ENCODE measurements around the gene POLR2I. TPM values are rescaled to one million over a fixed set of nuclear protein-coding genes. Genes with fewer than 3 reads are reported as not detected.

POLR2I gene
- total RNA-seq, 1 donor = 12.8 TPM

DNA sequence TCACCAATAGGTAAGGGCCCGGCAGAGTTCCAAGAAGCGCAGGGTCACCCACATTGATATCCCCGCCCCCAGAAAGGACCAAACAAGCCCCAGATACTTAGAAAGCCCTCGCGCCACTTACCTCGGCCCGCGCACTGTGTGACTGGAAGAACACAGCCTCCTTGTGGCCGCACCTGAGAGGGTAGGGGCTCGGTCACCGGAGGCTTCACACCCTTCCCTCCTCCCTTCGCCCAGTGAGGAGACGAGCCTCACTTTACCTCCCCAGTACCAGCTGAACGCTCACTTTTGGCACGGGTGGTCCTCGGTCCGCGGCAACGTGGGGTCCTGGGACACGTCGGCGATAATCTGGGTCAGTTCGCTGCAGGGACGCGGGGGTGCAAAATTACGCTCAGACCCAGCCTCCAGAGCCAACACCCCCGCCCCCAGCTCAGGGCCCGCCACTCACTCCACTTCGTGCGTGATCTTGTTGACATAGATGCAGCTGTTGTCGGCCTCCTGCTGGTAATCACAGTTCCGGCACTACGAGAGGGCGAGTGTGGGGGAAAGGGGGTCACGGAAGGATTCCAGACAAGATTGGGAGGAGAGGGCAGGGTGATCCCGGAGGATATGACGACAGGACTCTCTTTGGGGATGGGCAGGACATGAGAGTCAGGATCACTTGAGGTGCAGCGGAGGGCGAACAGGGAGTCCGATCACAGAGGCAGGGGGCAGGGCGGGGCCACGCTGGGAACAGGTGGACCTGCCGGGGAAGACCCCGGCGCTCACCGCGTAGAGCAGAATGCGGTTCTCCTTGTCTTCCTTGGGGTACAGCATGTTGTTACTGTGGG is 568 bp downstream of the POLR2I start:
- Histone ChIP-seq H3K4me1 (ENCODE audit: insufficient read depth, low read length) (peaks cover 27% of the 10 kb centered on the region), H3K4me3 (ENCODE audit: low read length) (peak overlapping the region; percentile 71), H3K9me3 (ENCODE audit: low read depth, low read length) (no peaks in the 10 kb centered on the region), H3K27me3 (ENCODE audit: insufficient read depth, low read length) (no peaks in the 10 kb centered on the region)

- peak overlapping the region; percentile 71 for H3K4me3 ChIP-seq (ENCODE audit: low read length)
- no peaks in the 10 kb centered on the region for H3K27me3 ChIP-seq (ENCODE audit: insufficient read depth, low read length)
- H3K9me3 ChIP-seq (ENCODE audit: low read depth, low read length) = no peaks in the 10 kb centered on the region
- H3K4me1 ChIP-seq (ENCODE audit: insufficient read depth, low read length) = peaks cover 27% of the 10 kb centered on the region
Measured at GRCh38 chr19:36113425-36113824, 1.2 kb downstream of the POLR2I start.

DNA sequence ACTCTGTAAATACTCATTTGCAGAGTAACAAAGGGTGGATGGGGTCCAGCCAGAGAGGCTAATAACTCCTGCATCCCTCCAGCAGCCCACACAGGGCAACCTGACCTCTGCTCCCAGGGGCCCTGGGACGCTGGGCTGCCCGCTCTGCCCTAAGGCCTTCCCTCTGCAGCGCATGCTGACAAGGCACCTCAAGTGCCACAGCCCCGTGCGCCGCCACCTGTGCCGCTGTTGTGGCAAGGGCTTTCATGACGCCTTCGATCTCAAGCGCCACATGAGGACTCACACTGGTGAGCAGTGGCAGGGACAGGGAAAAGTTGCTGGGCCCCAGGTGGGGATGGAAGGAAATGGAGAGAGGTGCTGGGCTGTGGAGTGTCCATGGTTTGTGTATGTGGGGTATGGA is 2.0 kb downstream of the POLR2I start:
- peaks cover 27% of the 10 kb centered on the region for H3K4me1 ChIP-seq (ENCODE audit: insufficient read depth, low read length)
- H3K9me3 ChIP-seq (ENCODE audit: low read depth, low read length) = no peaks in the 10 kb centered on the region
- H3K27me3 ChIP-seq (ENCODE audit: insufficient read depth, low read length) = no peaks in the 10 kb centered on the region
- H3K4me3 ChIP-seq (ENCODE audit: low read length) = no peak overlapping the region

DNA sequence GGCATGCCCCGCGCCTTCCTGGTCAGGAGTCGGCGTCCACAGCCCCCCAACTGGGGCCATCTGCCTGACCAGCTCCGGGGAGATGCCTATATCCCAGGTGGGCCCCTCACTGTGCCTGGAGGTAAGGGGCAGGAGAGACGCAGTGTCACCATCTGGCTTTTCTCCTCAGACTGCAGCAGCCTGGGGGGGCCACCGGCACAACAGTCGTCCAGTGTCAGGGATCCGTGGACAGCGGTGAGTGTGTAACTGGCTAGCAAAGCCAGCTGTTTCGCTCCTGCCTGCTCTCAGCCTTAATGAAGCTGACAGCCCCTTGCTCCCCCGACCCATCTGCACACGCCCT is 3.5 kb downstream of the POLR2I start:
- Histone ChIP-seq H3K9me3 (ENCODE audit: low read depth, low read length) (no peaks in the 10 kb centered on the region), H3K4me3 (ENCODE audit: low read length) (no peak overlapping the region), H3K4me1 (ENCODE audit: insufficient read depth, low read length) (peaks cover 19% of the 10 kb centered on the region), H3K27me3 (ENCODE audit: insufficient read depth, low read length) (no peaks in the 10 kb centered on the region)

- Histone ChIP-seq H3K4me1 (ENCODE audit: insufficient read depth, low read length) (peaks cover 14% of the 10 kb centered on the region), H3K4me3 (ENCODE audit: low read length) (no peak within 1 kb of the TSS), H3K9me3 (ENCODE audit: low read depth, low read length) (no peaks in the 10 kb centered on the region), H3K27me3 (ENCODE audit: insufficient read depth, low read length) (no peaks in the 10 kb centered on the region)
Measured at GRCh38 chr19:36110487-36111199, 4.0 kb downstream of the POLR2I start, which contains the start of gene OVOL3. Gene OVOL3 (plus strand): TSS chr19:36111143. CDS start chr19:36111203, 60 bp downstream.

- H3K9me3 ChIP-seq (ENCODE audit: low read depth, low read length) = no peaks in the 10 kb centered on the region
- H3K27me3 ChIP-seq (ENCODE audit: insufficient read depth, low read length) = no peaks in the 10 kb centered on the region
- no peak overlapping the region for H3K4me3 ChIP-seq (ENCODE audit: low read length)
- H3K4me1 ChIP-seq (ENCODE audit: insufficient read depth, low read length) = peaks cover 4% of the 10 kb centered on the region
Measured at GRCh38 chr19:36108684-36109083, 6.0 kb downstream of the POLR2I start.

DNA sequence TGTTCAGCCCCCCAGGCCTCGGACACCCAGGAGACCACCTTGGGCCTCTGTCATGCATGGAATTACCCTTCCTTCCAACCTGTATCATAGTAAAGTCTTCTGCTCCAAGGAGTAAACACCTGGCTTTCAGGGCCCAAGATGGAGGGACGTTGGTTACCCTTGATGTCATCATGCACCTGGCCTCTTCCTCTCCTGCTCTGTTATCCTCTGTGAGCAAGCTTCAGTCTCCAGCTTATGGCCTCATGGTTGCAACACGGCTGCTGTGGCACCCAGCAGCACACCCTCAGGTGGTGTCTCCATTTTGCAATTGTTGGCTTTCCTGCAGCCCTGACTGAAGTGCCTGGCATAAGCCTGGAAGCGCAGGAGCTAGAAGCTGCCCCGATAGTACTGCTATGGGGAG is 7.7 kb downstream of the POLR2I start:
- Histone ChIP-seq H3K9me3 (ENCODE audit: low read depth, low read length) (no peaks in the 10 kb centered on the region), H3K4me1 (ENCODE audit: insufficient read depth, low read length) (no peaks in the 10 kb centered on the region), H3K4me3 (ENCODE audit: low read length) (no peak overlapping the region)

DNA sequence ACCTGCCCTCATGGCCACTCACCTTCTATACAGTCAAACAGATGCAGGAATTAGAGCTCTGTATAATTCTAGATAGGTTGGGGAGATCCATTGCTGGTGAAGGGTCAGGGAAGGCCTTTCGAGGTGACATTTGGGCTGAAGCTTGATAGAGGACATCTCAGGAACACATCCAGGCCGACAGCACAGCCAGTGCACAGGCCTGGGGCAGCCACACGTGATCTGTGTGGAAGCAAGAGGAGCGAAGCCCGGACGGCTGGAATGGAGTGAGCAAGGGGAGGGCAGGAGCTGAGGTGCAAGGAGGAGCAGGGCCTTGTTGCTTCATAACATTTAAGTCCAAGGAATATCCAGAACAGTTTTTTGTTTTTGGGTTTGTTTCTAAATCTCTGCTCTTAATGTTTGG is 8.2 kb downstream of the POLR2I start:
- Histone ChIP-seq H3K27me3 (ENCODE audit: insufficient read depth, low read length) (no peaks in the 10 kb centered on the region), H3K4me3 (ENCODE audit: low read length) (no peak overlapping the region), H3K9me3 (ENCODE audit: low read depth, low read length) (no peaks in the 10 kb centered on the region), H3K4me1 (ENCODE audit: insufficient read depth, low read length) (no peaks in the 10 kb centered on the region)

More for the DNA sequence above, 7.7 kb downstream of the POLR2I start:
- H3K27me3 ChIP-seq (ENCODE audit: insufficient read depth, low read length) = no peaks in the 10 kb centered on the region

DNA sequence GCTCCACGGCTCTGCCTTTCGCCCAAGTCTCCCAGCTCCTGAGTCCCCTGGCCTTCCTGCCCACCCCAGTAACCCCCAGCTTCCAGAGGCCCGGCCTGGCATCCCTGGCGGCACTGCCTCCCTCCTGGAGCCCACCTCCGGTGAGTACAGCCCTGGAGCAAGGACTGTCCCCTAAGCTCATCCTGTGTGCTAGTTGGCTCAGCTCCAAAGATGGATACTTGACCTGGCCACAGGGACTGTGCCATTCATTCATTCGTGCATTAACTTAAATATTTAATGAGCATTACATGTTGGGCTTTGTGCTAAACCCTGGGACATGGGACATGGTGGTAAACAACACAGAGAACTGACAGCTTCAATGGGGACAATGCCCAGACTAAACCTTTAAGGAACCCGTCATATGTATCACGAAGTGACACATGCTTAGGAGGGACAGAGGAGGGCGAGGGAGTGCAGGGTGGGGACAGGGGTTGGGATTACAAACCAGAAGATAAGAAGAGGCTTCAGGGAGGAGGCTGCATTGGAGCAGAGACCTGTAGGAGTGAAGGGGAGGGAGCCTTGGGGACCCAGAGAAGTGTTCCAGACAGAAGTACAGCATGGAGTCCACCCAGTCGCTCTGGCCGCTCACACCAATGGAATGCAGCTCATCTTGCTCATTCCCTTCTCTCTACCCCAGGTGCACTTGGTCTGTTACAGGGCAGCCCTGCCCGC is 10.7 kb downstream of the POLR2I start:
- Histone ChIP-seq H3K27me3 (ENCODE audit: insufficient read depth, low read length) (no peaks in the 10 kb centered on the region), H3K4me1 (ENCODE audit: insufficient read depth, low read length) (no peaks in the 10 kb centered on the region), H3K4me3 (ENCODE audit: low read length) (no peak overlapping the region), H3K9me3 (ENCODE audit: low read depth, low read length) (no peaks in the 10 kb centered on the region)

DNA sequence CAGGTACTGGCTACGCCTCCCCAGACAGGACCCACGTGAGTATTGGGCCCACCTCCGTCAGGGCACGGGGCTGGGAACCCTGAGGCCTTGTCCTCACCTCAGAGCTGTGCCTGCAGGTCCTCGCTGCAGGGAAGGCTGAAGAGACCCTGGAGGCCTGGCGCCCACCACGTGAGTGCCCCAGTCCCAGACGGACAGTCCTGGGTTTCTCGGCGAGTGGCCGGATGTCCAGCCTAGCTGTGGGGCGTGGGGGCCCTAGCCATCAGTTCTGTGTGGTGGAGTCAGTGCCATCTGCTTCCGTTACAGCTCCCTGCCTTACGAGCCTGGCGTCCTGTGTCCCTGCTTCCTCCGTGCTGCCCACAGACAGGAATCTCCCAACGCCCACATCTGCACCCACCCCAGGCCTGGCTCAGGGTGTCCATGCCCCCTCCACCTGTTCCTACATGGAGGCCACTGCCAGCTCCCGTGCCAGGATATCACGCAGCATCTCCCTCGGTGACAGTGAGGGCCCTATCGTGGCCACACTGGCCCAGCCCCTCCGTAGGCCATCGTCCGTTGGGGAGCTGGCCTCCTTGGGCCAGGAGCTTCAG is 11.5 kb downstream of the POLR2I start:
- H3K27me3 ChIP-seq (ENCODE audit: insufficient read depth, low read length) = no peaks in the 10 kb centered on the region
- H3K4me3 ChIP-seq (ENCODE audit: low read length) = no peak overlapping the region
- no peaks in the 10 kb centered on the region for H3K9me3 ChIP-seq (ENCODE audit: low read depth, low read length)
- H3K4me1 ChIP-seq (ENCODE audit: insufficient read depth, low read length) = no peaks in the 10 kb centered on the region

- no peak overlapping the region for H3K4me3 ChIP-seq (ENCODE audit: low read length)
- H3K4me1 ChIP-seq (ENCODE audit: insufficient read depth, low read length) = no peaks in the 10 kb centered on the region
- no peaks in the 10 kb centered on the region for H3K27me3 ChIP-seq (ENCODE audit: insufficient read depth, low read length)
- H3K9me3 ChIP-seq (ENCODE audit: low read depth, low read length) = no peaks in the 10 kb centered on the region
Measured at GRCh38 chr19:36101550-36102327, 12.9 kb downstream of the POLR2I start.

DNA sequence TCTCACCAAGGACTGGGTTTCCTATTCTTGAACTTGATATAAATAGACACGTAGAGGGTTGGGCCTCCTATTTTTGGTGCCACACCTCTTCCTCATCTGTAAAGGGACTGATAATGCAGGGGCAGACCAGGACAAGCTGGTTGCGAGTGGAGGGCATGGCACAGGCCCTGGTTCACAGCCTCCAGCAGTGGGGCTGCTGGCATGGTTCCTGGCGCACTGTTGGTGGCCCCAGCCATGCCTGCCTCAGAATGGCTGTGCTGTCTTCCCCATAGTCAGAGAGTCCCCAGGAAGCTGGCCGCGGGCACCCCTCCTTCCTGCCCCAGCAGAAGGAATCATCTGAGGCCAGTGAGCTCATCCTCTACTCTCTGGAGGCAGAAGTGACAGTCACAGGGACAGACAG is 14.2 kb downstream of the POLR2I start:
- Histone ChIP-seq H3K9me3 (ENCODE audit: low read depth, low read length) (no peaks in the 10 kb centered on the region), H3K4me1 (ENCODE audit: insufficient read depth, low read length) (no peaks in the 10 kb centered on the region), H3K4me3 (ENCODE audit: low read length) (no peak overlapping the region), H3K27me3 (ENCODE audit: insufficient read depth, low read length) (no peaks in the 10 kb centered on the region)

GRCh38 chr19:36099166-36099785 is 15.4 kb downstream of the POLR2I start:
- H3K9me3 ChIP-seq (ENCODE audit: low read depth, low read length) = no peaks in the 10 kb centered on the region
- H3K27me3 ChIP-seq (ENCODE audit: insufficient read depth, low read length) = no peaks in the 10 kb centered on the region
- no peaks in the 10 kb centered on the region for H3K4me1 ChIP-seq (ENCODE audit: insufficient read depth, low read length)
- H3K4me3 ChIP-seq (ENCODE audit: low read length) = no peak overlapping the region

DNA sequence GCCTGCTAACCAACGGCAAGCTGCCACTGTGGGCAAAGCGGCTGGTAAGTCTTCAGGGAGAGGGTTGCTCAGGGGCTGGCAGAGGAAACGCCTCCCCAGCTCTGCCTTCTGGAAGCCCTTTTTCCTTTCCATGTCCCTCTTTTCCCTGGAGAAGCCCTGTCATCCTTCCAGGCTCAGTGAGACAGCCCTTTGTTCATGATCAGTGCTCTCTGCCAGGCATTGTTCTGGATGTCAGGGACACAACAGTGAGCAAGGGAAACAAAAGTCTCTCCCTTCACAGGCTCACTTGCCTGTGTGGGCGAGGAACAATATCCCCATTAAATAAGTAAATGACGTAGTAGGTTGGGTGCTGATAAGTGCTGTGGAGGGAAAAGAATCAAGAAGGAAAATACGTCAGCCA is 17.6 kb downstream of the POLR2I start:
- no peaks in the 10 kb centered on the region for H3K4me1 ChIP-seq (ENCODE audit: insufficient read depth, low read length)
- H3K4me3 ChIP-seq (ENCODE audit: low read length) = no peak overlapping the region
- no peaks in the 10 kb centered on the region for H3K27me3 ChIP-seq (ENCODE audit: insufficient read depth, low read length)
- H3K9me3 ChIP-seq (ENCODE audit: low read depth, low read length) = no peaks in the 10 kb centered on the region

Data from mononuclear cell (primary cell).